Measurements from ENCODE around the gene GALNT10. TPM values are rescaled to one million over a fixed set of nuclear protein-coding genes. Genes with fewer than 3 reads are reported as not detected.
A peak's percentile ranks its signal among the peaks of the same experiment; 100 is the strongest.

Gene GALNT10
- total RNA-seq, 1 donor from 2014 or later: 96.1 TPM

- Histone ChIP-seq H3K9ac (ENCODE audit: low read length) (no peak overlapping the region), H3K79me2 (ENCODE audit: insufficient read depth, low read length) (peaks cover 10% of the 10 kb centered on the region), H3K27me3 (ENCODE audit: insufficient read depth, low read length) (no peaks in the 10 kb centered on the region), H3K4me2 (ENCODE audit: low read length) (no peak overlapping the region), H3K36me3 (ENCODE audit: insufficient read depth, low read length) (no peaks in the 10 kb centered on the region), H4K20me1 (ENCODE audit: insufficient read depth, low read length) (peaks cover 3% of the 10 kb centered on the region), H3K4me3 (ENCODE audit: insufficient read depth, low read depth, low read length) (no peak overlapping the region), H3K9me3 (ENCODE audit: insufficient read depth, low read depth, low read length) (no peaks in the 10 kb centered on the region), H3K27ac (ENCODE audit: low read depth, low read length) (no peak overlapping the region), H2AFZ (ENCODE audit: low read depth, low read length) (no peak overlapping the region), H3K4me1 (ENCODE audit: insufficient read depth, low read length) (peaks cover 34% of the 10 kb centered on the region)
- Mint-ChIP-seq H3K27me3 (ENCODE audit: low read depth, unreplicated experiment) (no peaks in the 10 kb centered on the region), H3K27ac (ENCODE audit: unreplicated experiment) (peak overlapping the region; percentile 67), H3K9me3 (ENCODE audit: unreplicated experiment) (no peaks in the 10 kb centered on the region), H3K4me3 (ENCODE audit: unreplicated experiment) (peak overlapping the region; percentile 2), H3K36me3 (ENCODE audit: low read depth, unreplicated experiment) (peaks cover 15% of the 10 kb centered on the region), H3K4me1 (ENCODE audit: low read depth, unreplicated experiment) (peaks cover 65% of the 10 kb centered on the region)
- TF ChIP-seq EZH2 (IDR thresholded peaks at IDR 0.05; ENCODE audit: insufficient read depth, low read length) (no peak), CTCF (IDR thresholded peaks at IDR 0.05; ENCODE audit: insufficient read depth, low read depth, low read length) (no peak)
- FAIRE-seq: no peak
- no peak for DNase-seq (ENCODE audit: low read depth)
These were observed 82.6 kb downstream of the GALNT10 start for GRCh38 chr5:154273028-154273617.

- TF ChIP-seq EZH2 (IDR thresholded peaks at IDR 0.05; ENCODE audit: insufficient read depth, low read length) (no peak), CTCF (IDR thresholded peaks at IDR 0.05; ENCODE audit: insufficient read depth, low read depth, low read length) (no peak)
- Histone ChIP-seq H3K36me3 (ENCODE audit: insufficient read depth, low read length) (no peaks in the 10 kb centered on the region), H3K9me3 (ENCODE audit: insufficient read depth, low read depth, low read length) (no peaks in the 10 kb centered on the region), H2AFZ (ENCODE audit: low read depth, low read length) (no peak overlapping the region), H3K27ac (ENCODE audit: low read depth, low read length) (no peak overlapping the region), H3K4me1 (ENCODE audit: insufficient read depth, low read length) (peaks cover 40% of the 10 kb centered on the region), H3K9ac (ENCODE audit: low read length) (no peak overlapping the region), H3K27me3 (ENCODE audit: insufficient read depth, low read length) (no peaks in the 10 kb centered on the region), H3K79me2 (ENCODE audit: insufficient read depth, low read length) (peaks cover 13% of the 10 kb centered on the region), H4K20me1 (ENCODE audit: insufficient read depth, low read length) (no peaks in the 10 kb centered on the region), H3K4me3 (ENCODE audit: insufficient read depth, low read depth, low read length) (no peak overlapping the region), H3K4me2 (ENCODE audit: low read length) (no peak overlapping the region)
- Mint-ChIP-seq H3K36me3 (ENCODE audit: low read depth, unreplicated experiment) (peaks cover 15% of the 10 kb centered on the region), H3K27me3 (ENCODE audit: low read depth, unreplicated experiment) (no peaks in the 10 kb centered on the region), H3K4me1 (ENCODE audit: low read depth, unreplicated experiment) (peaks cover 68% of the 10 kb centered on the region), H3K27ac (ENCODE audit: unreplicated experiment) (peak overlapping the region; percentile 83), H3K9me3 (ENCODE audit: unreplicated experiment) (no peaks in the 10 kb centered on the region), H3K4me3 (ENCODE audit: unreplicated experiment) (no peak overlapping the region)
- no peak for DNase-seq (ENCODE audit: low read depth)
- no peak for FAIRE-seq
These were observed 83.7 kb downstream of the GALNT10 start for GRCh38 chr5:154273963-154274827.

GRCh38 chr5:154274828-154275185 is 84.3 kb downstream of the GALNT10 start:
- H3K9me3 ChIP-seq (ENCODE audit: insufficient read depth, low read depth, low read length): no peaks in the 10 kb centered on the region
- no peak overlapping the region for H2AFZ ChIP-seq (ENCODE audit: low read depth, low read length)
- Mint-ChIP-seq H3K9me3 (ENCODE audit: unreplicated experiment) (no peaks in the 10 kb centered on the region), H3K4me3 (ENCODE audit: unreplicated experiment) (no peak overlapping the region), H3K27ac (ENCODE audit: unreplicated experiment) (peak overlapping the region; percentile 83), H3K4me1 (ENCODE audit: low read depth, unreplicated experiment) (peaks cover 68% of the 10 kb centered on the region), H3K36me3 (ENCODE audit: low read depth, unreplicated experiment) (peaks cover 15% of the 10 kb centered on the region), H3K27me3 (ENCODE audit: low read depth, unreplicated experiment) (no peaks in the 10 kb centered on the region)
- TF ChIP-seq EZH2 (IDR thresholded peaks at IDR 0.05; ENCODE audit: insufficient read depth, low read length) (no peak), CTCF (IDR thresholded peaks at IDR 0.05; ENCODE audit: insufficient read depth, low read depth, low read length) (no peak)
- DNase-seq (ENCODE audit: low read depth): peak; percentile 75
- FAIRE-seq: no peak
- H3K79me2 ChIP-seq (ENCODE audit: insufficient read depth, low read length): peaks cover 8% of the 10 kb centered on the region
- H3K27me3 ChIP-seq (ENCODE audit: insufficient read depth, low read length): no peaks in the 10 kb centered on the region
- H4K20me1 ChIP-seq (ENCODE audit: insufficient read depth, low read length): no peaks in the 10 kb centered on the region
- no peak overlapping the region for H3K4me3 ChIP-seq (ENCODE audit: insufficient read depth, low read depth, low read length)
- H3K4me2 ChIP-seq (ENCODE audit: low read length): no peak overlapping the region
- no peak overlapping the region for H3K9ac ChIP-seq (ENCODE audit: low read length)
- H3K27ac ChIP-seq (ENCODE audit: low read depth, low read length): no peak overlapping the region
- H3K4me1 ChIP-seq (ENCODE audit: insufficient read depth, low read length): peaks cover 40% of the 10 kb centered on the region
- no peaks in the 10 kb centered on the region for H3K36me3 ChIP-seq (ENCODE audit: insufficient read depth, low read length)
